ENCODE measurements around the gene OR10G8. TPM values are rescaled to one million over a fixed set of nuclear protein-coding genes. Genes with fewer than 3 reads are reported as not detected.

OR10G8 gene
- total RNA-seq, 4 donors from 2014 or later = not detected

- WGBS = 65% methylated on average over 4 of the region's 4 CpGs
- Histone ChIP-seq H3K9me3 (no peaks in the 10 kb centered on the region), H3K4me1 (peaks cover 14% of the 10 kb centered on the region), H3K27me3 (peaks cover 17% of the 10 kb centered on the region), H3K4me3 (no peak overlapping the region), H3K27ac (no peak overlapping the region), H3K36me3 (no peaks in the 10 kb centered on the region)
- DNase-seq (ENCODE audit: low spot score in 2 of 2) = no peak
- TF ChIP-seq, protein P1, sequence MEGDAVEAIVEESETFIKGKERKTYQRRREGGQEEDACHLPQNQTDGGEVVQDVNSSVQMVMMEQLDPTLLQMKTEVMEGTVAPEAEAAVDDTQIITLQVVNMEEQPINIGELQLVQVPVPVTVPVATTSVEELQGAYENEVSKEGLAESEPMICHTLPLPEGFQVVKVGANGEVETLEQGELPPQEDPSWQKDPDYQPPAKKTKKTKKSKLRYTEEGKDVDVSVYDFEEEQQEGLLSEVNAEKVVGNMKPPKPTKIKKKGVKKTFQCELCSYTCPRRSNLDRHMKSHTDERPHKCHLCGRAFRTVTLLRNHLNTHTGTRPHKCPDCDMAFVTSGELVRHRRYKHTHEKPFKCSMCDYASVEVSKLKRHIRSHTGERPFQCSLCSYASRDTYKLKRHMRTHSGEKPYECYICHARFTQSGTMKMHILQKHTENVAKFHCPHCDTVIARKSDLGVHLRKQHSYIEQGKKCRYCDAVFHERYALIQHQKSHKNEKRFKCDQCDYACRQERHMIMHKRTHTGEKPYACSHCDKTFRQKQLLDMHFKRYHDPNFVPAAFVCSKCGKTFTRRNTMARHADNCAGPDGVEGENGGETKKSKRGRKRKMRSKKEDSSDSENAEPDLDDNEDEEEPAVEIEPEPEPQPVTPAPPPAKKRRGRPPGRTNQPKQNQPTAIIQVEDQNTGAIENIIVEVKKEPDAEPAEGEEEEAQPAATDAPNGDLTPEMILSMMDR (IDR thresholded peaks at IDR 0.05) = no peak
- TF ChIP-seq POLR2A (IDR thresholded peaks at IDR 0.05) (no peak), EP300 (IDR thresholded peaks at IDR 0.05) (no peak), POLR2AphosphoS5 (IDR thresholded peaks at IDR 0.05) (no peak)
Measured at GRCh38 chr11:124068601-124069110, 42.1 kb downstream of the OR10G8 start.

DNA sequence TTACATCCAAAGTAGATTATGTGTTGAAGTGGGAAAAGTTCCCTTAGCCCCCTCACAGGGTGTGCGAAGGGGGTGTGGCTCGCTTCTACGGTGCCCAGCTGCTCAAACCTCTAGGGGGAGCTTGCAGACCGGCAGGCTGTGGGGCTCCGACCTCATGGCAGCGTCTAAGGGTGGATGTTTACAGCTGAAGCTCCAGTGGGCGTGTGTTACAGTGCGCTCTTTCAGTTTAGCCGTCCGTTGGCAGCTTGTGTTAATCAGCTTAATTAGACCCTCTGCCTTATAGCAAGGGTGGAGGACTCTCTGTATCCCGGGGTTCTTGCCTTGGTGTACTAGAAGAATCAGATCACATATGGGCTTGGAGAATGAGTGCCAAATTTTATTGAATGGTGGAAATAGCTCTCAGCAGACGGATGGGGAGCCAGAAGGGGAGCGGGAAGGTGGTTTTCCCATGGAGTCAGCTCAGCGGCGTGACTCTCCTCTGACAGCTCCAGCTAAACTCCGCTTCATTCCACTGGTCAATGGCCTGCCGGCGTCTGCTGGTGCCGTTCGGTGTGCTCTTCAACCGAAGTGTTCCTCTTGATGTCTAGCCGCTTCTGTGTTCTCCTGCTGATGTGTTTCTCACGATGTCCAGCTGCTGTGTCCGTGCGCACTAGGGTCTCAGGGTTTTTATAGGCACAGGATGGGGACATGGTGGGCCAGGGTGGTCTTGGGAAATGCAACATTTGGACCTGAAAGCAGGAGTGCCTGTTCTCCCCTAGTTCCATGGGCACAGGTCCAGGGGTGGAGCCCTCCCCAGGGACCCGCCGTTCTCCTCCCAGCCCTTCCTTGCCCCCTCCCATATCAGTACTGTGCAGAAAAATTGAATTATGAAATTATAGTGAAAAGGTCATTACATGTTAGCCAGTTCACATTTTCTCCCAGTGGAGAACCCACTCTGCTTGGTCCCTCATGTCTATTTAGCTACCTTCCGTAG lies 43.1 kb downstream of the OR10G8 start:
- H3K27me3 ChIP-seq = peaks cover 21% of the 10 kb centered on the region
- H3K27ac ChIP-seq = no peak overlapping the region
- TF ChIP-seq POLR2AphosphoS5 (IDR thresholded peaks at IDR 0.05) = no peak
- TF ChIP-seq, protein P1 (IDR thresholded peaks at IDR 0.05) = peak in 1 of 2 donors; percentile 49
- peak in 1 of 2 donors; percentile 69 for DNase-seq (ENCODE audit: low spot score in 2 of 2)
- WGBS = 32% methylated on average over 27 of the region's 28 CpGs
- H3K9me3 ChIP-seq = no peaks in the 10 kb centered on the region
- H3K4me3 ChIP-seq = peak overlapping the region; percentile 35
- peaks cover 14% of the 10 kb centered on the region for H3K4me1 ChIP-seq
- no peaks in the 10 kb centered on the region for H3K36me3 ChIP-seq

- H3K27ac ChIP-seq = no peak overlapping the region
- H3K9me3 ChIP-seq = no peaks in the 10 kb centered on the region
- peaks cover 22% of the 10 kb centered on the region for H3K4me1 ChIP-seq
- H3K4me3 ChIP-seq = no peak overlapping the region
- peak in 1 of 2 donors; percentile 72 for DNase-seq (ENCODE audit: low spot score in 2 of 2)
- peaks cover 27% of the 10 kb centered on the region for H3K27me3 ChIP-seq
- no peaks in the 10 kb centered on the region for H3K36me3 ChIP-seq
- TF ChIP-seq, protein P1 (IDR thresholded peaks at IDR 0.05) = peak; percentile 60 to 73
- no peak for TF ChIP-seq EP300 (IDR thresholded peaks at IDR 0.05)
- WGBS = 6% methylated on average over 8 of the region's 8 CpGs
Measured at GRCh38 chr11:124070915-124071622, 44.5 kb downstream of the OR10G8 start.

- Histone ChIP-seq H3K36me3 (no peaks in the 10 kb centered on the region), H3K9me3 (no peaks in the 10 kb centered on the region), H3K27ac (no peak overlapping the region), H3K4me3 (no peak overlapping the region), H3K27me3 (peaks cover 29% of the 10 kb centered on the region), H3K4me1 (peaks cover 27% of the 10 kb centered on the region)
- TF ChIP-seq POLR2A (IDR thresholded peaks at IDR 0.05) (no peak), EP300 (IDR thresholded peaks at IDR 0.05) (no peak), POLR2AphosphoS5 (IDR thresholded peaks at IDR 0.05) (no peak)
- TF ChIP-seq, protein P1 (IDR thresholded peaks at IDR 0.05) = no peak
- DNase-seq (ENCODE audit: low spot score in 2 of 2) = no peak
- WGBS = 80% methylated on average over 4 of the region's 4 CpGs
Measured at GRCh38 chr11:124071623-124071948, 45.0 kb downstream of the OR10G8 start.

GRCh38 chr11:124072147-124072546 lies 45.5 kb downstream of the OR10G8 start:
- no peaks in the 10 kb centered on the region for H3K36me3 ChIP-seq
- H3K4me3 ChIP-seq = no peak overlapping the region
- peaks cover 28% of the 10 kb centered on the region for H3K4me1 ChIP-seq
- TF ChIP-seq, protein P1 (IDR thresholded peaks at IDR 0.05) = no peak
- TF ChIP-seq POLR2AphosphoS5 (IDR thresholded peaks at IDR 0.05) (no peak), POLR2A (IDR thresholded peaks at IDR 0.05) (no peak), EP300 (IDR thresholded peaks at IDR 0.05) (no peak)
- no peak overlapping the region for H3K27ac ChIP-seq
- no peak for DNase-seq (ENCODE audit: low spot score in 2 of 2)
- 93% methylated on average over 8 of the region's 8 CpGs for WGBS
- H3K27me3 ChIP-seq = peaks cover 29% of the 10 kb centered on the region
- no peaks in the 10 kb centered on the region for H3K9me3 ChIP-seq
